HUDEP-2 (cell line): Measurements from ENCODE around the gene ADGRV1.
"Not testable (repeated sequence)": the region's sequence is repeated elsewhere in the genome, so short reads cannot be mapped to it uniquely, and the experiment has no call there.

Source experiments
- DNase-seq, 76 experiments: peaks; one replicate each; lab custom pipeline; 2025; ENCODE audit not compliant: unreplicated experiment in 76 of 76; lab: John Stamatoyannopoulos, UW

Gene ADGRV1

GRCh38 chr5:90707698-90708097, 149.1 kb downstream of the ADGRV1 start:
- DNase-seq, result no peak

GRCh38 chr5:90709323-90710155, 150.9 kb downstream of the ADGRV1 start:
- DNase-seq, result peak in 15 of 76 experiments; percentile 1 to 29 (median 4)

GRCh38 chr5:90718387-90718786, 159.8 kb downstream of the ADGRV1 start:
- no peak for DNase-seq

DNA sequence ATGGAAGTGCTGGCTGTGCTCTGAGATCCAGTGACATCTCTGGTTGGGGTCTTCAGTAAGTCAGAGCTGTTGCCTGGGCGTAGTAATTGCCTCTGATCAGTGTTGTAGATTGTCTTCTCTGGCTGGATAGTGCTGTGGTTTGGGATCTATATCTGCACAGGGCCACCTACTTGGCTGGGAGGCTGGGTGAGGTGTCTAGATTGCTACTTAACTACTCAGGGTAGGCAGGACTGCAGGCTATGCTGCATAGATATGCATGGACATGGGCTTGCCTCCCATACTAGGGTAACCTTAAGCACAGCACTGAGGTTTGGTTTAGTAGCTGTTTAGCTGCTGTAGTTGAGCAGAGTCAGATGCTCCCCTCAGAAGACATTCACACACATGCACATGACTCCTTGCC, 181.0 kb downstream of the ADGRV1 start:
- no peak for DNase-seq

GRCh38 chr5:90740244-90740799, 181.7 kb downstream of the ADGRV1 start:
- DNase-seq, result no peak

DNA sequence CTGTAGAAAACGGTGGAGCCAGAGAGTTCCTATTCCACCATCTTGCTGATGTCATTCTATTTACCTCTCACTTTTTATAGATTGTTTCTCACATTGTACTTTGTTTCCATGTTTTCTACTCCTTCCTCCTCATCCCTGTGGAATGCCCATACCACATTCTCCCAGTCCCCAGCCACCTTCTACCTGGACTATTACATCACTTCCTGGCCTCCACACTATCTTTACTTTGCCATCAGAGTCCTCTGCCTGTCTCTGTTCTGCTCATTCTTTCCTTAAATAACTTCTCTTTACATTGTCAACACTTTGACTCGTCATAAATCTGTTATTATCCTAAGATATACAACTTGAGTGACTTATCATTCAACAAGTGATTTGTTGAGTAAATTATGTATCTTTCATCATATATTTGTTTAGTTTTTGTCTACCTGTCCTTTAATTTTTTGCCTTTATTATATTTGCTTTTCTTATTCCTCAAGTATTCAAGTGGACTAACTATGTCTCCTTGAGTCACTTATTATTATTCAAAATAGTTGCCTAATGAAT, 182.5 kb downstream of the ADGRV1 start:
- no peak for DNase-seq

DNA sequence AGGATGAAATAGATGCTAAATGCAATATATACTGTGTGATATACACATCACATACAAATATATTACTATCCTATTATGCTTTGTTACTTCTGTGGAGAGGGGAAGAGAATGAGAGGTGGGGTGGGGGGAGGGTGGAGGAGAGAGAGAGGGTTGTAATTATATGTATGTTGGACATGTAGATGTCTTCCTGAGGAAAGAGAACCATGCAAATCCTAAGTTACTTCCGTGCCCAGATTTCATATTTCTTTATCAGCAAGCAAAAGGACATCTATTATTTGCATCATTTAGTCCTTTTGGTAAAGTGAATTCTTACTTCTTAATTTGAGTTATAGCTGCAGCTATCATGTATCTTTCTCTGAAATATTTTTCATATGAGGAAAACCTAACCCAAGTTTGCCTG, 187.5 kb downstream of the ADGRV1 start:
- DNase-seq, result no peak

GRCh38 chr5:90747175-90747574, 188.6 kb downstream of the ADGRV1 start:
- DNase-seq, result no peak

DNA sequence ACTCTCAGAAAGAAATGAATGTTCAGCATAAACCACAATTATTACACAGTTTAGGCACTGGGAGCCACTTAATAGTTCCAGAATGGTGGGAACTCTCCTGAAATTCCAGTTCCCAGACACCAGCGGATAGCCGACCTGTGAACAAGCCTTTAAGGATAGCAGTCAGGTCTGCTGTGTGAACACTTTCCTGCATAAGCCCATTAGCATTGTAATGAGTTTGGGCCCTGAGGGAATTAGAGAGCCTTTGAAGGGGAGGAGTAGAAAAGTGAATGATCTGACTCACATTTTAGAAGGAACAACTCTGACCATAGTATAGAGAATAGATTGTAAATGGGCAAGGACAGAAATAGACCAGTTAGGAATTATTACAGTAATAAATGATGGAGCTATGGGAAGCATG, 189.1 kb downstream of the ADGRV1 start:
- no peak for DNase-seq

- no peak for DNase-seq
Observed at GRCh38 chr5:90759119-90759518, 200.5 kb downstream of the ADGRV1 start.

GRCh38 chr5:90767710-90768109, 209.1 kb downstream of the ADGRV1 start:
- DNase-seq, result no peak

- not testable (repeated sequence) for DNase-seq
Observed at GRCh38 chr5:90770006-90770541, 211.5 kb downstream of the ADGRV1 start.

- DNase-seq, result no peak
Observed at GRCh38 chr5:90777959-90778358, 219.4 kb downstream of the ADGRV1 start.

DNA sequence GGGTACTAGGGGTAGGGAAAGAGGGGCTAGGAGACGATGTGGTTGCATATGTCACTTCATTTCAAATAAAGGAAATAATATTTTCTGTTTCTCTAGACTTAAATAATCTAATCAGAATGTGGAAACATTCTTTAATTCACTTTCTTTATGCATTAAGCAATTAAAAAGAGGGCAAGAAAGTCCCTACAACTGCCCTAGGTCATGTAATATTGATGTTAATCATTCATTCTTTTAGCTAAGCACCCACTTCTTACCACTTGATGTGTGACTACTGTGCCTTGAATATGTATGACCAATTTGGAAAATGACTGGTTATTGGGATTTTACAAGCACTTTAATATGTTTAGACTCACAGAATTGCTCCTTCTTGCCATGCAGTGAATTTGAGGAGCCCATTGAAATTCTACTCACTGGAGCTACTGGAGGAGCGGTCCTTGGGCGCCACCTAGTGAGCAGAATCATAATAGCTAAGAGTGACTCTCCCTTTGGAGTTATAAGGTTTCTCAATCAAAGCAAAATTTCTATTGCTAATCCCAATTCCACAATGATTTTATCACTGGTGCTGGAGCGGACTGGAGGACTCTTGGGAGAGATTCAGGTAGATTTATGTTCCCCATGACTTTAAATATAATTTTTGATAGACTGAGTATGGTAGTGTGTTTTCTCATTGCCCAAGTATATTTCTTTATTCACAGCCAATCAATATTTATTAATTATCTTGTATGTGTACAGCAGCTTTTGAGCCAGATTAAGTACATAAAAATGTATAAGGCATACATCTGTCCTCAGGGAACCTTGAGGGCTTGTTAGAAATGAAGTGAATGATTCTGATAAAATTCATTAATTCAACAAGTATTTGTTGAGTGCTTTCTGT, 225.1 kb downstream of the ADGRV1 start:
- peak in 58 of 76 experiments; percentile 1 to 69 (median 30) for DNase-seq

DNA sequence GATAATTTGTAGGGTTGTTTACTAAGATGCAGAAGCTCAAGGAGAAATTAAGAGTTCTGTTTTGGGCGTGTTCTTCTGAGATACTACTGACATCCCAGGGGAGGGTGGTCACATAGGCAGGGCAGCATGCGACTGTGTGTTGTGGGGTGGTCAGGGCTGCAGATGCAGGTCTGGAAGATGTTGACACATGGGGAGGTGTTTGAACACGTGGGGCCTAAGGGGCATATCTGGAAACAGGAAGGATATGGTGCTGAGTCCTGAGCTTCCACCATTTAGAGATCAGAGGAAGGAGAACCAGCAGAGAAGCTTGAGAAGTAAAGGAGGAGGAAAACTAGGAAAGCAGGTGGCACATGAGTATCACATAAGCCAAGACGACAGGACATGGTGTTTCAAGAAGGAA, 228.2 kb downstream of the ADGRV1 start:
- DNase-seq, result no peak

- DNase-seq, result no peak
Observed at GRCh38 chr5:90792725-90793124, 234.1 kb downstream of the ADGRV1 start.

- no peak for DNase-seq
Observed at GRCh38 chr5:90793183-90793582, 234.6 kb downstream of the ADGRV1 start.

DNA sequence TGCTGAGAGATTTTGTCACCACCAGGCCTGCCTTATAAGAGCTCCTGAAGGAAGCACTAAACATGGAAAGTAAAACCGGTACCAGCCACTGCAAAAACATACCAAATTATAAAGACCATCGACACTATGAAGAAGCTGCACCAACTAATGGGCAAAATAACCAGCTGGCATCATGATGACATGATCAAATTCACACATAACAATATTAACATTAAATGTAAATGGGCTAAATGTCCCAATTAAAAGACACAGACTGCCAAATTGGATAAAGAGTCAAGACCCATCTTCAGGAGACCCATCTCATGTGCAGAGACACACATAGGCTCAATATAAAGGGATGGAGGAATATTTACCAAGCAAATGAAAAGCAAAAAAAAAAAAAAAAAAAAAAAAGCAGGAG, 238.3 kb downstream of the ADGRV1 start:
- not testable (repeated sequence) for DNase-seq

DNA sequence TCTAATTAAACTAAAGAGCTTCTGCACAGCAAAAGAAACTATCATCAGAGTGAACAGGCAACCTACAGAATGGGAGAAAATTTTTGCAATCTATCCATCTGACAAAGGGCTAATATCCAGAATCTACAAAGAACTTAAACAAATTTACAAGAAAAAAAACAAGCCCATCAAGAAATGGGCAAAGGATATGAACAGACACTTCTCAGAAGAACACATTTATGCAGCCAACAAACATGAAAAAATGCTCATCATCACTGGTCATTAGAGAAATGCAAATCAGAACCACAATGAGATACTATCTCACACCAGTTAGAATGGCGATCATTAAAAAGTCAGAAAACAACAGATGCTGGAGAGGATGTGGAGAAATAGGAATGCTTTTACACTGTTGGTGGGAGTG, 241.5 kb downstream of the ADGRV1 start:
- DNase-seq, result not testable (repeated sequence)

DNA sequence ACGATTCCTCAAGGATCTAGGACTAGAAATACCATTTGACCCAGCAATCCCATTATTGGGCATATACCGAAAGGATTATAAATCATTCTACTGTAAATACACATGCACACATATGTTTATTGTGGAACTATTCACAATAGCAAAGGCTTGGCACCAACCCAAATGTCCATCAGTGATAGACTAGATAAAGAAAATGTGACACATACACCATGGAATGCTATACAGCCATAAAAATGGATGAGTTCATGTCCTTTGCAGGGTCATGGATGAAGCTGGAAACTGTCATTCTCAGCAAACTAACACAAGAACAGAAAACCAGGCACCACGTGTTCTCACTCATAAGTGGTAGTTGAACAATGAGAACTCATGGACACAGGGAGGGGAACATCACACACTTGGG, 241.9 kb downstream of the ADGRV1 start:
- DNase-seq, result not testable (repeated sequence)
